Panc1 (cell line): Measurements from ENCODE around the gene PARD3.

Experiments
- CTCF ChIP-seq: fragments of 450-650 bp; IDR thresholded peaks from 2 replicates; pipeline ENCODE4 v1.5.1; 2017; ENCODE audit warnings: mild to moderate bottlenecking
- POLR2AphosphoS5 ChIP-seq: IDR thresholded peaks from 2 replicates; pipeline ENCODE4 v1.6.1; 2012; ENCODE audit warnings: mild to moderate bottlenecking, low read depth, low read length, moderate library complexity

GRCh38 chr10:34389801-34390200 is 425.3 kb downstream of the PARD3 start:
- TF ChIP-seq CTCF, result no peak
- TF ChIP-seq POLR2AphosphoS5, result no peak
